HG02798 (cell line): ENCODE measurements around the gene ENDOV.
A peak's percentile ranks its signal among the peaks of the same experiment; 100 is the strongest.

Experiments
- ATAC-seq: cut with Tn5 transposase; IDR thresholded peaks from one replicate; pipeline ENCODE4 v1.9.1; 2021; ENCODE audit warnings: mild to moderate bottlenecking; ENCODE audit not compliant: unreplicated experiment, poor library complexity

Gene ENDOV

GRCh38 chr17:80413771-80414507 lies 1.0 kb upstream of the ENDOV start:
- ATAC-seq, result no peak

DNA sequence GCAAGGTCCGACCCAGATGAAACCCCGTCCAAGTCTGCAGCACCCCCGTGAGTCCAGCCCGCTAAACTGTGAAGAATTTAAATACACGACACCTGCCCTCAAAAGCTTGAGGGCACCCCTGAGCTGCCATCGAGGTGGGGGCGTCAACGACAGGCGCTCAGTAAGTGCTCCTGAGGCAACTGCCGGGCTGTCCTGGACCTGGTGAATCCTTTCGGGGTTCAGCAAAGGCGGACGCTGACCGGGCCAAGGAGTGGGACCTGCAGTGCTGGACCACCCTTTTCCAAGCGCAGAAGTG lies 512 bp upstream of the ENDOV start:
- no peak for ATAC-seq

GRCh38 chr17:80415626-80416137 lies 715 bp downstream of the ENDOV start:
- ATAC-seq, result no peak

GRCh38 chr17:80416260-80416939 lies 1.4 kb downstream of the ENDOV start:
- no peak for ATAC-seq

DNA sequence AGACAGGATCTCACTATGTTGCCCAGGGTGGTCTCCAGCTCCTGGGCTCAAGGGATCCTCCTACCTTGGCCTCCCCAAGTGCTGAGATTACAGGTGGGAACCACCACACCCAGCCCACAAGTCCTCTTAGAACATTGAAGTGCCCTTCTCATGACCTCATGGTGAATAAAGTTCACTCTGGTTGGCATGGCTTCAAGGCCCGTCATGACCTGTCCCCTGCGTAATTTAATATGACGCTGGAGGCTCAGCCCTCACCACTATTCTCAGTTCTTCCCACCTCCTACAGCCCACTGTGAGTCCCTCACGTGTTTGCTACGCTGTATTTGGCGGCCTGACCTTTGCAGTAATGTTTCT lies 1.9 kb downstream of the ENDOV start:
- no peak for ATAC-seq

GRCh38 chr17:80418589-80418988 lies 3.6 kb downstream of the ENDOV start:
- no peak for ATAC-seq

DNA sequence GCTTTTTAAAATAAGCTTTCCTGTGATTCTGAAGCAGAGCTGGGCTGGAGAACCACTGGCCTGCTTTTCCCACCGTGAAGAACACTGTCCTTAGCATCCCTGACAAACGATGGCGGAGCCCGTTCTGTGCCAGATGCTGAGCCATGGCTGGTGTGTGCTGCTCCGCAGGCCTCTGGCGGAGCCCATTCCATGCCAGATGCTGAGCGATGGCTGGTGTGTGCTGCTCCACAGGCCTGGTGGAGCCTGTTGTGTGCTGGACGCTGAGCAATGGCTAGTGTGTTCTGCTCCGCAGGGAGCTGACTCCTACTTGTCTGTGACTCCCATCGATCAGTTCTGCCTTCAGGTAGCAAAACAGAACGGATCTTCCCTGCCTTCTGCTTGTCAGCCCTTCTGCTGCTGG lies 4.3 kb downstream of the ENDOV start:
- no peak for ATAC-seq

GRCh38 chr17:80421381-80422090 lies 6.6 kb downstream of the ENDOV start:
- ATAC-seq, result no peak

GRCh38 chr17:80422276-80422675 lies 7.3 kb downstream of the ENDOV start:
- ATAC-seq, result no peak

DNA sequence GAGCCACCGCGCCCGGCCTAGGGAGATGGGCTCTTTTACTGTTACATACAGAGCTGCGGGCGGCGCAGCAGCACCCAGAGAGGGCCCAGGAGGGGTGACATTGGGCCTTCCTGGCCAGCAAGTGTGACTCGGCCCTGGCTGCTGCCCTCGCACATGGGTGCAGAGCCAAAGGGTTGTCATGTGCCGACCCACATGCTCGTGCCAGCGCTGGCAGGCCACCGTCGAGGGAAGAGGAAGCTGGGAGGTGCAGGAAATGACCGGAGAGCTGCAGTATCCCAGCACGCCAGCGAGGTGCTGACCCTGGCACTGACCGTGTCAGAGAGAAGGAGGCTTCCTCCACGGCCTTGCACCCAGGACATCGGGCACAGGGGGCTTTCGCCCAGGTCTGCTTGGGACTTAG lies 8.0 kb downstream of the ENDOV start:
- ATAC-seq, result no peak

DNA sequence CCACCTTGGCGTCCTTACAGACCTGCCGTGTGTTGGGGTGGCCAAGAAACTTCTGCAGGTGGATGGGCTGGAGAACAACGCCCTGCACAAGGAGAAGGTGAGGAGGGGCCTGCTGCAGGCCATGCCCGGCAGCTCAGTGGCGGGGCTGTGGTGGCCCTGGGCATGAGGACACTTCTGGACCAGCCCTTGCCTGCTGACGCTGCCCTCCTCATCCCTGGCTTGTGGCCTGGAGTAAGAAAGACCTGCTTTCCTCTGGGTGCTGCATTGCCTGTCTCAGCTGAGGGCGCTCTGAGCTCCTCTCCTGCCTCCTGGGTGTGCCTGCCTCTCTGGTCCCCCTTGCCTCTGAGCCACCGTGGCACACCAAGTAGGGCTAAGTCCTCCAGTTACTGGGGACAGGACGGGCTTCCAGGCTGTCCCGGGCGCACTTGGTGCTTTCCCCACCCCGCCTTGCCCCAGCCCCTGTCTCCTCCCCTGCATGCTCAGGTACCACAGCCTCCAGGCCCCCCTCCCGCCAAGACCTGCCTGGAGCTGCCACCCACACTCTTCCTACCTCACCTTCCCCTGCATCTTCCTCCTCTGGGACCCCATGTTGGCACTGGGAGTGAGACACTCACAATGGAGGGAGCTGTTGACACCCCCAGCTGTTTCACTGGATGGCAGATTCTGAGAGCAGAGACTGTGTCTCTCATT lies 8.7 kb downstream of the ENDOV start:
- ATAC-seq, result no peak

DNA sequence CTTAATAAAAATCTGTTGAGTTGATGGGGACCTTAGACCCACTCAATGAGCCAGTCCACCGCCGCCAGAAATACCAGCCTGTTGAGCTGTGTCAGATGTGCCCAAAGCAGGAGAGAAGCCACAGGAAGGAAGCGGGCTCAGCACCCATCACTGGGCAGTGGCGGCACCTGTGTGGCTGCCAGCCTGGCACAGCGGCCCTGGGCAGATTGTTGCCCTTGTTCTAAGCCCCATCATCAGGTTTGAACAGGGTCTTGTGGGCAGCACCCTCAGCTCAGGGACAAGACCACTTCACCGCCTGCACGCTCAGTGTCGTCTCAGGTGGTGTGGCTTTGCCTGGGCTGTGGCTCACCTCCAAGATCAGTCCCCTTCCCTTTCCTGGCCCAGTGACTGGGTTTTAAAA lies 9.3 kb downstream of the ENDOV start:
- ATAC-seq, result no peak

DNA sequence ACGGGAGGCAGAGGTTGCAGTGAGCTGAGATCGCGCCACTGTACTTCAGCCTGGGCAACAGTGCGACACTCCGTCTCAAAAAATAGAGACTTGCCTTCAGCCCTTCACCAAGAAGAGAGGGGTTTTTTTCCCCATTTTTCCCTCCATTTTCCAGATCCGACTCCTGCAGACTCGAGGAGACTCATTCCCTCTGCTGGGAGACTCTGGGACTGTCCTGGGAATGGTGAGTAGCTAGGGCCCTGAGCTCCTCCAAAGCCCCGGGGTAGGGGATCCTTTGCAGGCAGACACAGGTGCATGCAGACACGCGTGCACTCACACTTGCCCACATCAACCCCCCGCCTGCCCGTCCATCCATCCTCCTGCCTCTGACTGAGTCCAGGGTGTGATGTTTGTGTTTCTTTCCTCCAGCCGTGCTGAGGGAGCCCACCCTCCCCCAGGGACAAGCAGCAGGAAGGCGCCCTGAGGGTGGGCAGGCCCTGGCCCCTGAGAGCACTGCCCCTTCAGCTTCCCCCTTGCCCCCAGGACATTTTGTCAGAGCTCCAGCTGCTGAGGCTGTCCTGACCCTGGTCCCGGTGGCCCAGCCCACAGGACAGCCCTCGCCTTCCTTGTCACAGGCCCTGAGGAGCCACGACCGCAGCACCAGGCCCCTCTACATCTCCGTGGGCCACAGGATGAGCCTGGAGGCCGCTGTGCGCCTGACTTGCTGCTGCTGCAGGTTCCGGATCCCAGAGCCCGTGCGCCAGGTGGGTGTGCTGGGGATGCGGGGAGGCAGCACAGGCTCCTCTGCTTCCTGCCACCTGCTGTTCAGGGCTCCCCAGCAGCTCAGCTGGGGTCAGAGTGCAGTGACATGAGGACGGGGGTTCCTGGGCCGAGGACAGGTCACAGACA lies 10.2 kb downstream of the ENDOV start:
- no peak for ATAC-seq

- no peak for ATAC-seq
Measured at GRCh38 chr17:80425835-80426426, 11.0 kb downstream of the ENDOV start.

- ATAC-seq, result peak; percentile 77
Measured at GRCh38 chr17:80426671-80427326, 11.8 kb downstream of the ENDOV start.

DNA sequence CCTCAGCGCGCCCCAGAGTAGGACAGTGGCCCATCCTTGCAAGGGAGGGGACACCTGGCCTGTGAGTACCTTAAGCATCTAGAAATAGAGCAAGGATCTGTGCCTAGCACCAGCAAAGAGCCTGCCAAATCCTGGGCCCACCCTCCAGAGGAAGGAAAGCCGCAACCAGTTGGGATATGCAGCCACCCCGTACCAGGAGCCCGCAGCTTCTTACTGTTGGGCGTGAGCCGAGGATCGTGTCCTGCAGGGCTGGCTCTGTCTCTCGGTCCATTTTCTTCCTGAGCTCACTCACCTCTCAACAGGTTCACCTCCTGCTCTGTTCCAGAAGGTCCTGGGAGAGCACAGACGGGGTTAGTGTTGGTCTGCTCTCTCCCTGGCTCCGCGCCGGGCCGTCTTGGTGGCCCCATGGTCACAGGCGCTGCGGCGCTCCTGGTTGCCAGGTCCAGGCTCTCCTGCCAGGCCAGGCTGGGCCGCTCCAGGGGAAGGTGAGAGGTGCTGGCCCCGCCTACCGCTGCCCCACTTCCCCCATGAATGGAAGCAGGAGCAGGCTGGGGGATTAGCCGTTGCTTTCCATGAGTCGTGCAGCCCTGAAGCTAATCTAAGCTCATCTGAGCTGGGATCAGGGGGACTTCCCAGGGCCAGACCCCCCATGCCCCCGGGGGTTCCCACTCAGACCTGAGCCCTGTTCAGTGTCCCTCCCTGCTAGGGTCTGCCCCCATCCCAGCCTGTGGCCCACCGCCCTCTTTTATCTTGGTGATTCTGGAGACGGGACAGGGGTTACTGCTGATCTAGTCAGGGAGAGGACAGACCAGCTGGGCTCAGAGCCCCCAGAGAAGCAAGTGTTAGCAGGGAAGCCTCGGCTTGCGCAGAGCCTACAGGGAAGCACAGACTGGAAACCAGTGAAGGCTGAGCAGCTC lies 12.7 kb downstream of the ENDOV start:
- no peak for ATAC-seq

- no peak for ATAC-seq
Measured at GRCh38 chr17:80428363-80428762, 13.4 kb downstream of the ENDOV start.

DNA sequence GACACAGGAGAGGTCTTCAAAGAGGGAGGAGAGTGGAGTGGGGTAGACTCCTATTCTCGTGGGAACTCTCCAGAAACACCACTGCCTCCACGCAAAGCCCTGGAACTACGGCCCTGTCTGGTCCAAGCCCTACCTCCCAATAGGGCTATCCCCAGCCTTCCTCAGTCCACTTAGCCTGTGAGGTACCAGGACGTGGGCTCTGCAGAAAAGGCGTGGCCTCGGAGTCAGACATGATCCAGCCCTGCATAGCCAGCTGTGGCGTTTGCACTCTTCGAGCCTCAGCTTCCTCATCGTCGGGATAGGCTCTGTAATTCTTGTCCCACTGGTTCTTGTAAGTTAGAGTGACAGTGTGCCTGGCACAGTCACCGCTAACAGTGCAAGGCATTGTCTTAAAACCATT lies 13.8 kb downstream of the ENDOV start:
- no peak for ATAC-seq
